Subcutaneous adipose tissue (tissue), 4 donors: Measurements from ENCODE around the gene RGMB. TPM values are rescaled to one million over a fixed set of nuclear protein-coding genes. Genes with fewer than 3 reads are reported as not detected.

Source experiments
- total RNA-seq, 4 donors: library from RNA; depleted of rRNA; stranded (reverse); fragments of >200 nt; gene quantifications; one replicate each; pipeline ENCODE4 v1.1.0, GENCODE V29; 2016
- TF ChIP-seq, protein P1 (sequence below): fragments of 450-650 bp; IDR thresholded peaks from one replicate; pipeline ENCODE4 v1.5.1; 2016; ENCODE audit warnings: low read depth, mild to moderate bottlenecking, control low read depth, antibody characterized with exemption, moderate library complexity

The RGMB gene
- total RNA-seq, 4 donors from 2014 or later: 9.0 to 36.0 (median 16.8) TPM

DNA sequence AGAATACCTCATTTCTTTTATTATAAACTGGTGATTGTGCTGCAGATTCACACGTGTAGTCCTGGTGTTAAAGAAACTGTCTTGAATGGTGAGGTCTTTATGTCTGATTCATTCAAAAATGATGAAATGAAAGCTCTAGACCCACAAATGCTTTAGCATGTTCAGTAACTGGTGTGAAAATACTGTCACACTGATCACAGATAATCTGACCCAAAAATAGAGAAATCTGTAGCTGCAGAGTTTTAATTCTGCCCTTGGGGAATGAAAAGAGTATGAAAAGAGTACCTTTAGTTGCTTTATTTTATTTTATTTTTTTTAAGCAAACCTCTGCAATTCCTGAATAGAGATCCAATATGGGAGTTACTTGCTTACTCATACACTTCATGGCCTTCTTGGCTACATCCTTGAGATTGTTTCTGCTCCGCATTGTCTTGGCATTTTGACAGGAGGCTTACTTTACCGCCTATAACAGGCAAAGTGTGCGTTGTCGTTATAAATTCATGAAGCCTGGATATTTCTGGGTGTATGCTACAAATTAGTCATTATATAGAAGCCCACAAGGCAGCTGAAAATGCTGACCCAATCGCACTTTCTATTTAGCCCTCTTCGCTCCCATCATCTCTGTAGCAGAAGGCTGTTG, 2.7 kb downstream of the RGMB start:
- TF ChIP-seq, protein P1, sequence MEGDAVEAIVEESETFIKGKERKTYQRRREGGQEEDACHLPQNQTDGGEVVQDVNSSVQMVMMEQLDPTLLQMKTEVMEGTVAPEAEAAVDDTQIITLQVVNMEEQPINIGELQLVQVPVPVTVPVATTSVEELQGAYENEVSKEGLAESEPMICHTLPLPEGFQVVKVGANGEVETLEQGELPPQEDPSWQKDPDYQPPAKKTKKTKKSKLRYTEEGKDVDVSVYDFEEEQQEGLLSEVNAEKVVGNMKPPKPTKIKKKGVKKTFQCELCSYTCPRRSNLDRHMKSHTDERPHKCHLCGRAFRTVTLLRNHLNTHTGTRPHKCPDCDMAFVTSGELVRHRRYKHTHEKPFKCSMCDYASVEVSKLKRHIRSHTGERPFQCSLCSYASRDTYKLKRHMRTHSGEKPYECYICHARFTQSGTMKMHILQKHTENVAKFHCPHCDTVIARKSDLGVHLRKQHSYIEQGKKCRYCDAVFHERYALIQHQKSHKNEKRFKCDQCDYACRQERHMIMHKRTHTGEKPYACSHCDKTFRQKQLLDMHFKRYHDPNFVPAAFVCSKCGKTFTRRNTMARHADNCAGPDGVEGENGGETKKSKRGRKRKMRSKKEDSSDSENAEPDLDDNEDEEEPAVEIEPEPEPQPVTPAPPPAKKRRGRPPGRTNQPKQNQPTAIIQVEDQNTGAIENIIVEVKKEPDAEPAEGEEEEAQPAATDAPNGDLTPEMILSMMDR: no peak

DNA sequence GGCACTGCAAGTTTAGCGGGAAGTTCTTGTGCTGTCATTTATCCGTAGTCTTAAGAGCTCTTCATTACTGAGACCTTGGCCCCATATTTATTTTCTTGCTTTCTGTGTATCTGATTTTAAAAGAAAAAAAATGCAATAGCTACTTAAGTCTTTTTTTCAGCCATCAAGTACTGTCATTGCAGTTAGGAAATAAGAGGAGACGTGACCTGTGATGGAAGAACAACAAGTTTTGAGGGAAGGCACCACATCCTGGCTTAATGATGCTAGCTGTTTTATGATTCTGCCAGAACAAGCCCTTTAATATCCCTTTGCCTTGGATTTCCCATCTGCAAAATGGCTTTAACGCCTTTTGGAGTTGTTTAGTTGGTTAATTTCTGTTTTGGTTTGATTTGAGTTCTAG, 3.8 kb downstream of the RGMB start:
- TF ChIP-seq, protein P1: no peak

DNA sequence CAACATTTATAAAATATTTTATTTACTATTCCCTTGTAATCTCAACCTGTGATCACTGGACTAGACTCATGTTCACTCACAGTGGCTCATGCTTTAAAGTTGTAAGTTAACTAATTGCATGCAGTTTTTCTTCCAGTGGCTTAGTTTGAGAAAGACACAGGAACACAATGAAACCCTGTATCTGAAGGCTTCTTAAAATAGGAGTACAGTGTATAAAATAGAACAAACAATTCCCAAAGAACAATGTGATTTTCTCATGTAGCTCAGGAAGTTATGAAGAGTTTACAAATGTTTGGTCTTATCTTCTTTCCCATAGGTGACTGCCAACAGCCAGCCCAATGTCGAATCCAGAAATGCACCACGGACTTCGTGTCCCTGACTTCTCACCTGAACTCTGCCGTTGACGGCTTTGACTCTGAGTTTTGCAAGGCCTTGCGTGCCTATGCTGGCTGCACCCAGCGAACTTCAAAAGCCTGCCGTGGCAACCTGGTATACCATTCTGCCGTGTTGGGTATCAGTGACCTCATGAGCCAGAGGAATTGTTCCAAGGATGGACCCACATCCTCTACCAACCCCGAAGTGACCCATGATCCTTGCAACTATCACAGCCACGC, 5.9 kb downstream of the RGMB start:
- TF ChIP-seq, protein P1: no peak

DNA sequence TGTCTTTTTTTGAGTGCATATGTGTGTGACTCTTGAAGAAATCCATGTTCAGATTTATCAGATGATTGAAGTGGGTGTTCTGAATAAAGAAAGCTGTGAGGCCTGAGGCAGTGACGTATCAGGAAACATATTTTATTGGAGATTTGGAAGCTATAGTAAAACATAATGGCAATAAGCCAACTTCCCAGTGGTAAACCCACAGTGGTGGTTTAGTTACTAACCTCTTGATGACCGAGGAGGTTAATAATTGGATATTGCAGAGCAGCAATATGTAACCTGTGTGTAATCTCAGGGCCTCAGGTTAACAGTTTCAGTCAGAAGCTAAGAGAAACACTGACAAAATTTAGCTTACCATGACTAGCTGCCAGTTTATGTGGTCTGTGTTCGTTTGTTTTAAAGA, 6.9 kb downstream of the RGMB start:
- TF ChIP-seq, protein P1: no peak

DNA sequence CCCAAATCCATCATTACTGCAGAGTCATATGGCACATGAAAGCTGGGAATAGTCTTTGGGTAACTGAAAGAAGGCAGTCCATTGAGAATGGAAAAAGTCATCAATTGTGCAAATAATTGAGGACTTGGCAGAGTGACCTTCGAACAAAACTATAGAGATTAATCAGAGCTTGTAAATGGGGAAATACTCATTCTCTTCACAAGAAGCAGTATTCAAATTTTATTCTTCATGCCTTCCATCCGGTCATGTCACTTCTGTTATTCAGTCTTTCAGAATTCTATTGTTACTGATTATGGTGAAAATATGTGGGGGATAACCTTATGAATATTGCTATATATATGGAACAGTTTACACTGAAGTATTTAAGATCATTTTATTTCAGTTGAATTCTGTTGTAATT, 8.1 kb downstream of the RGMB start:
- TF ChIP-seq, protein P1: no peak

DNA sequence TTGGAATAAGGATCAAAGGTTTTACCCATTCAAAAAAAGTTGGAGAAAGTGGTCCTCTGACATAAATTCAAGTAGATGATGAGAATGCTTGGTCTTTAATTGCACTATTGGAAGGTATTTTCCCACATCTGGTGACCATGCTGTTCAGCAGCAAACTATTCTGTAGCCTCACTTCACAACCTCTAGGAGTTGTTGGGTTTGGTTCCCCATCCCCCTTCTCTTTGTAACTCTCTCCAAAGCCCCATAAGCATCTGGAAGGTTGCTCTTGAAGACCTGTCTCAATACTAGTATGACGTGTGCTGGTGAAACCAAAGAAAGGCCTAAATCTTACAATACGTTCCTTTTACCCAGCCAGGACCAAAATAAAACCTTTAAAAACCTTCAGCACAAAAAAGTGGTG, 8.5 kb downstream of the RGMB start:
- TF ChIP-seq, protein P1: no peak

DNA sequence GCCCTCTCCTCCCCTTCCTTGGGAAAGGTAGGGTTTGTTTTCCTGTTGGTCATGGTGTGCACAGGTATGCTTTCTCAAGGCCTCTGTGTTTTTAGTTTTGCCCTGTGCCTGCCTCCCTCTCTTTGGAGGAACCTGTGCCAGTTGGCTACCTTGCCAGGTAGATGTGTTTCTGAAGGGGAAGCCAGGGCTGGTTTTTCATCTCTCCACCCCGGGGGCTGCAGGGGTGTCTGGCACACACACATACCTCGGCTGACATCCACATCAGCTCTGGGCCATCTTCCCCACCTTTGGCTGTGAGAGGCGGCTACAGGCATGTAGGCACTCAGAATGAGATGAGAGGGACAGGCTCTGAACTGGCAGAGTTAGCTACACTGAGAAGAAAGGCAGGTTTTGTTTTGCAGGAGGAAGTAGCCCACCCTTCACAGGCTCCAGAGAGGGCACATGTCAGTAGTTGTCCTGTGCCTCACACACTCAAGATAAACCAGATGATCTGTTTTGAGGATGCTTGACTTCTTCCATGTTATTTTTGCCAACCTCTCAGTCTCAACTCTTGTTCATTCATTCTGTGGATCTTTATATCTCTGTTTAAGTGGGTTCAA, 9.7 kb downstream of the RGMB start:
- TF ChIP-seq, protein P1: no peak
